Neural cell (in vitro differentiated cells): ENCODE data around the gene TATDN2. TPM values are rescaled to one million over a fixed set of nuclear protein-coding genes. Genes with fewer than 3 reads are reported as not detected.

ENCODE experiments used
- H2AFZ ChIP-seq: fragments of 200-600, 300-800 bp; sonication (generic), shearing (Covaris generic); 2 replicates; pipeline ENCODE4 v1.6.0; 2014; ENCODE audit warnings: low read depth, mild to moderate bottlenecking, antibody characterized with exemption, low read length, moderate library complexity
- H3F3A ChIP-seq: fragments of 200-600 bp; shearing (Covaris generic); 2 replicates; pipeline ENCODE4 v1.6.1; 2016; ENCODE audit warnings: mild to moderate bottlenecking, moderate library complexity, mixed read lengths, antibody characterized with exemption, low read length; ENCODE audit not compliant: insufficient read depth, poor library complexity, severe bottlenecking
- H3K27ac ChIP-seq: fragments of 200-600, 300-800 bp; sonication (generic), shearing (Covaris generic); 2 replicates; pipeline ENCODE4 v1.5.1; 2014; ENCODE audit warnings: mild to moderate bottlenecking, low read length, moderate library complexity
- H3K27me3 ChIP-seq: fragments of 300-800, 200-600 bp; sonication (generic), shearing (Covaris generic); 2 replicates; pipeline ENCODE4 v1.6.0; 2014; ENCODE audit warnings: mild to moderate bottlenecking, low read depth, low read length, moderate library complexity; ENCODE audit not compliant: insufficient read depth
- H3K36me3 ChIP-seq: fragments of 300-800, 200-600 bp; sonication (generic), shearing (Covaris generic); 2 replicates; pipeline ENCODE4 v1.5.1; 2014; ENCODE audit warnings: mild to moderate bottlenecking, antibody characterized with exemption, low read length, moderate library complexity; ENCODE audit not compliant: insufficient read depth
- H3K4me2 ChIP-seq: fragments of 300-800, 200-600 bp; sonication (generic), shearing (Covaris generic); 2 replicates; pipeline ENCODE4 v1.6.0; 2014; ENCODE audit warnings: mild to moderate bottlenecking, low read length
- H3K4me3 ChIP-seq: fragments of 300-800, 200-600 bp; sonication (generic), shearing (Covaris generic); 2 replicates; pipeline ENCODE4 v1.5.1; 2014; ENCODE audit warnings: mild to moderate bottlenecking, low read length, moderate library complexity
- H3K79me2 ChIP-seq: fragments of 200-600 bp; shearing (Covaris generic); replicated peaks from 2 replicates; pipeline ENCODE4 v1.6.0; 2014; ENCODE audit warnings: mild to moderate bottlenecking, low read length, moderate library complexity; ENCODE audit not compliant: insufficient read depth
- H3K9ac ChIP-seq: fragments of 300-800, 200-600 bp; sonication (generic), shearing (Covaris generic); 2 replicates; pipeline ENCODE4 v1.6.1; 2016; ENCODE audit warnings: mild to moderate bottlenecking, low read length, mixed read lengths
- H3K9me2 ChIP-seq: fragments of 200-600 bp; shearing (Covaris generic); 2 replicates; pipeline ENCODE4 v1.6.1; 2016; ENCODE audit warnings: mild to moderate bottlenecking, low read length, mixed read lengths; ENCODE audit not compliant: insufficient read depth
- H3K9me3 ChIP-seq: fragments of 200-600, 300-800 bp; sonication (generic), shearing (Covaris generic); 2 replicates; pipeline ENCODE4 v1.6.1; 2016; ENCODE audit warnings: mild to moderate bottlenecking, mixed run types, low read length, moderate library complexity, mixed read lengths
- H4K20me1 ChIP-seq: fragments of 200-600 bp; shearing (Covaris generic); 2 replicates; pipeline ENCODE4 v1.6.1; 2016; ENCODE audit warnings: mild to moderate bottlenecking, mixed run types; ENCODE audit not compliant: insufficient read depth
- CTCF ChIP-seq: fragments of 450-650 bp; IDR thresholded peaks from 2 replicates; pipeline ENCODE4 v1.5.1; 2014; ENCODE audit warnings: antibody characterized with exemption, mild to moderate bottlenecking, moderate library complexity; ENCODE audit not compliant: poor library complexity, severe bottlenecking
- EP300 ChIP-seq: fragments of 450-650 bp; conservative IDR thresholded peaks from 2 replicates; pipeline ENCODE4 v1.6.1; 2014; ENCODE audit warnings: antibody characterized with exemption, mild to moderate bottlenecking, moderate library complexity; ENCODE audit not compliant: poor library complexity, severe bottlenecking
- EZH2 ChIP-seq: fragments of 200-600, 300-800 bp; shearing (Covaris generic), sonication (generic); IDR thresholded peaks from 2 replicates; pipeline ENCODE4 v1.6.1; 2014; ENCODE audit warnings: antibody characterized with exemption, low read length, borderline replicate concordance, mild to moderate bottlenecking; ENCODE audit not compliant: insufficient read depth, poor library complexity, severe bottlenecking
- MXI1 ChIP-seq: fragments of 450-650 bp; conservative IDR thresholded peaks from 2 replicates; pipeline ENCODE4 v1.6.1; 2014; ENCODE audit warnings: antibody characterized with exemption, mild to moderate bottlenecking; ENCODE audit not compliant: poor library complexity, severe bottlenecking
- POLR2AphosphoS5 ChIP-seq: IDR thresholded peaks from 2 replicates; pipeline ENCODE4 v1.6.1; 2012
- RAD21 ChIP-seq: fragments of 450-650 bp; conservative IDR thresholded peaks from 2 replicates; pipeline ENCODE4 v1.6.1; 2014; ENCODE audit warnings: antibody characterized with exemption, mild to moderate bottlenecking, moderate library complexity
- REST ChIP-seq: IDR thresholded peaks from 2 replicates; pipeline ENCODE4 v1.6.1; 2012; ENCODE audit warnings: borderline replicate concordance
- SMC3 ChIP-seq: fragments of 450-650 bp; conservative IDR thresholded peaks from 2 replicates; pipeline ENCODE4 v1.6.1; 2014; ENCODE audit warnings: antibody characterized with exemption, mild to moderate bottlenecking, moderate library complexity; ENCODE audit not compliant: poor library complexity
- TAF1 ChIP-seq: IDR thresholded peaks from 2 replicates; pipeline ENCODE4 v1.6.1; 2012; ENCODE audit warnings: low read depth
- polyA plus RNA-seq: library from polyadenylated mRNA; depleted of rRNA; stranded (reverse); fragments of >200 nt; gene quantifications from 2 replicates; pipeline ENCODE4 v1.2.3, GENCODE V29; 2014

TATDN2 gene
- polyA plus RNA-seq, 1 donor from 2014 or later = 22.1 TPM

GRCh38 chr3:10277115-10277625 is 28.9 kb downstream of the TATDN2 start:
- H3K4me2 ChIP-seq = no peak overlapping the region
- no peaks in the 10 kb centered on the region for H3K27me3 ChIP-seq
- H4K20me1 ChIP-seq = no peaks in the 10 kb centered on the region
- no peaks in the 10 kb centered on the region for H3K9me3 ChIP-seq
- H3K36me3 ChIP-seq = no peaks in the 10 kb centered on the region
- no peaks in the 10 kb centered on the region for H3F3A ChIP-seq
- H3K4me3 ChIP-seq = no peak overlapping the region
- H3K9me2 ChIP-seq = no peaks in the 10 kb centered on the region
- no peak overlapping the region for H3K27ac ChIP-seq
- H3K79me2 ChIP-seq = no peaks in the 10 kb centered on the region
- H3K9ac ChIP-seq = no peak overlapping the region
- no peak overlapping the region for H2AFZ ChIP-seq
- TF ChIP-seq SMC3 = no peak
- no peak for TF ChIP-seq CTCF
- TF ChIP-seq POLR2AphosphoS5 = no peak
- TF ChIP-seq REST = no peak
- TF ChIP-seq RAD21 = no peak
- no peak for TF ChIP-seq EZH2
- TF ChIP-seq MXI1 = no peak
- TF ChIP-seq TAF1 = no peak
- TF ChIP-seq EP300 = no peak

- no peak overlapping the region for H2AFZ ChIP-seq
- H3K9me3 ChIP-seq = no peaks in the 10 kb centered on the region
- no peaks in the 10 kb centered on the region for H3K79me2 ChIP-seq
- H3K9ac ChIP-seq = no peak overlapping the region
- no peak overlapping the region for H3K4me2 ChIP-seq
- H3K27ac ChIP-seq = no peak overlapping the region
- no peaks in the 10 kb centered on the region for H3K9me2 ChIP-seq
- no peaks in the 10 kb centered on the region for H3K27me3 ChIP-seq
- H3K36me3 ChIP-seq = no peaks in the 10 kb centered on the region
- H4K20me1 ChIP-seq = no peaks in the 10 kb centered on the region
- TF ChIP-seq EP300 (no peak), POLR2AphosphoS5 (no peak), MXI1 (no peak), RAD21 (no peak), EZH2 (no peak), CTCF (no peak), SMC3 (no peak), TAF1 (no peak), REST (no peak)
- H3K4me3 ChIP-seq = no peak overlapping the region
- no peaks in the 10 kb centered on the region for H3F3A ChIP-seq
These were observed 30.2 kb downstream of the TATDN2 start for GRCh38 chr3:10278501-10278900.
